ENCODE data around the gene PEX14. TPM values are rescaled to one million over a fixed set of nuclear protein-coding genes. Genes with fewer than 3 reads are reported as not detected.

The PEX14 gene
- total and polyA plus RNA-seq, 9 of the 15 experiments (the other 6 are each of a cell fraction or from before 2014, with no cell fraction given), result 2.6 to 45.7 (median 22.7) TPM

GRCh38 chr1:10556430-10557005, 81.8 kb downstream of the PEX14 start (continued):
- TF ChIP-seq NFE2L1 (tag; IDR thresholded peaks at IDR 0.05; ENCODE audit: borderline replicate concordance, low read depth), result no peak
- no peak for TF ChIP-seq SP2 (IDR thresholded peaks at IDR 0.05; ENCODE audit: extremely low read depth, low read depth, low read length, poor library complexity, severe bottlenecking)
- TF ChIP-seq ZBTB11 (CRISPR knock-in tag; IDR thresholded peaks at IDR 0.05), result no peak
- no peak for TF ChIP-seq KLF10 (CRISPR knock-in tag; IDR thresholded peaks at IDR 0.05)
- TF ChIP-seq ZNF174 (CRISPR knock-in tag; IDR thresholded peaks at IDR 0.05), result no peak
- no peak for TF ChIP-seq ZNF76 (CRISPR knock-in tag; IDR thresholded peaks at IDR 0.05; ENCODE audit: borderline replicate concordance)
- TF ChIP-seq EP300 (IDR thresholded peaks at IDR 0.05; ENCODE audit: low read length), result peak; percentile 58
- TF ChIP-seq XRCC4 (IDR thresholded peaks at IDR 0.05; ENCODE audit: extremely low read depth, insufficient read depth, insufficient read length), result no peak
- TF ChIP-seq, protein P1, sequence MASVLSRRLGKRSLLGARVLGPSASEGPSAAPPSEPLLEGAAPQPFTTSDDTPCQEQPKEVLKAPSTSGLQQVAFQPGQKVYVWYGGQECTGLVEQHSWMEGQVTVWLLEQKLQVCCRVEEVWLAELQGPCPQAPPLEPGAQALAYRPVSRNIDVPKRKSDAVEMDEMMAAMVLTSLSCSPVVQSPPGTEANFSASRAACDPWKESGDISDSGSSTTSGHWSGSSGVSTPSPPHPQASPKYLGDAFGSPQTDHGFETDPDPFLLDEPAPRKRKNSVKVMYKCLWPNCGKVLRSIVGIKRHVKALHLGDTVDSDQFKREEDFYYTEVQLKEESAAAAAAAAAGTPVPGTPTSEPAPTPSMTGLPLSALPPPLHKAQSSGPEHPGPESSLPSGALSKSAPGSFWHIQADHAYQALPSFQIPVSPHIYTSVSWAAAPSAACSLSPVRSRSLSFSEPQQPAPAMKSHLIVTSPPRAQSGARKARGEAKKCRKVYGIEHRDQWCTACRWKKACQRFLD (CRISPR knock-in tag; IDR thresholded peaks at IDR 0.05), result 0 out of 2 replicates have a peak, but pooled peaks have one; percentile 9
- TF ChIP-seq GTF2B (IDR thresholded peaks at IDR 0.05; ENCODE audit: extremely low read depth, insufficient read length), result no peak
- TF ChIP-seq, protein P2, sequence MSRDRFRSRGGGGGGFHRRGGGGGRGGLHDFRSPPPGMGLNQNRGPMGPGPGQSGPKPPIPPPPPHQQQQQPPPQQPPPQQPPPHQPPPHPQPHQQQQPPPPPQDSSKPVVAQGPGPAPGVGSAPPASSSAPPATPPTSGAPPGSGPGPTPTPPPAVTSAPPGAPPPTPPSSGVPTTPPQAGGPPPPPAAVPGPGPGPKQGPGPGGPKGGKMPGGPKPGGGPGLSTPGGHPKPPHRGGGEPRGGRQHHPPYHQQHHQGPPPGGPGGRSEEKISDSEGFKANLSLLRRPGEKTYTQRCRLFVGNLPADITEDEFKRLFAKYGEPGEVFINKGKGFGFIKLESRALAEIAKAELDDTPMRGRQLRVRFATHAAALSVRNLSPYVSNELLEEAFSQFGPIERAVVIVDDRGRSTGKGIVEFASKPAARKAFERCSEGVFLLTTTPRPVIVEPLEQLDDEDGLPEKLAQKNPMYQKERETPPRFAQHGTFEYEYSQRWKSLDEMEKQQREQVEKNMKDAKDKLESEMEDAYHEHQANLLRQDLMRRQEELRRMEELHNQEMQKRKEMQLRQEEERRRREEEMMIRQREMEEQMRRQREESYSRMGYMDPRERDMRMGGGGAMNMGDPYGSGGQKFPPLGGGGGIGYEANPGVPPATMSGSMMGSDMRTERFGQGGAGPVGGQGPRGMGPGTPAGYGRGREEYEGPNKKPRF (IDR thresholded peaks at IDR 0.05; ENCODE audit: low read depth, low read length), result no peak
- TF ChIP-seq THAP7 (CRISPR knock-in tag; IDR thresholded peaks at IDR 0.05), result no peak
- TF ChIP-seq ZNF644 (tag; IDR thresholded peaks at IDR 0.05; ENCODE audit: low read depth), result no peak
- no peak for TF ChIP-seq ZNF354B (CRISPR knock-in tag; IDR thresholded peaks at IDR 0.05)
- TF ChIP-seq ZNF740 (CRISPR knock-in tag; IDR thresholded peaks at IDR 0.05), result 0 out of 2 replicates have a peak, but pooled peaks have one; percentile 79
- TF ChIP-seq ZNF740 (tag; IDR thresholded peaks at IDR 0.05), result no peak
- TF ChIP-seq DIDO1 (tag; IDR thresholded peaks at IDR 0.05; ENCODE audit: low read depth), result no peak
- TF ChIP-seq RNF2 (IDR thresholded peaks at IDR 0.05), result 0 out of 2 replicates have a peak, but pooled peaks have one; percentile 60
